IMR-90 (cell line): Measurements from ENCODE around the gene ZNF746. TPM values are rescaled to one million over a fixed set of nuclear protein-coding genes. Genes with fewer than 3 reads are reported as not detected.

Source experiments
- ATAC-seq: fragments of 200-7000 bp; cut with Tn5 transposase; 2 replicates; pipeline ENCODE4 v1.9.1; 2020; ENCODE audit warnings: low read depth, mild to moderate bottlenecking, moderate library complexity
- BruUV-seq: library from RNA; stranded (reverse); fragments of 400-500 nt; replicated peaks from 2 replicates; lab custom pipeline; 2021; lab: Mats Ljungman, UMichigan
- CTCF ChIA-PET: fragments of 300-600 bp; formaldehyde crosslinking; extraction: SDS; loops from one replicate; lab custom pipeline; 2021; ENCODE audit warnings: antibody characterized with exemption; lab: Yijun Ruan, JAX
- POLR2A ChIA-PET: fragments of 300-600 bp; sonication (Branson Sonifier 250); formaldehyde crosslinking; loops from one replicate; lab custom pipeline; 2022; ENCODE audit warnings: antibody characterized with exemption; ENCODE audit not compliant: unreplicated experiment; lab: Charles Lee
- DNase-seq: peaks from one replicate; pipeline ENCODE4 v3.0.0; 2013
- H2AFZ ChIP-seq: replicated peaks from 2 replicates; pipeline ENCODE3; 2013; ENCODE audit warnings: low read length, mild to moderate bottlenecking; ENCODE audit not compliant: poor library complexity
- H2AK5ac ChIP-seq: 2 replicates; pipeline ENCODE4 v1.6.1; 2013; ENCODE audit warnings: low read depth, low read length, inconsistent platforms
- H2AK9ac ChIP-seq: replicated peaks from 2 replicates; pipeline ENCODE3; 2013; ENCODE audit warnings: mild to moderate bottlenecking, low read depth, low read length, moderate library complexity; ENCODE audit not compliant: poor library complexity
- H2BK120ac ChIP-seq: 2 replicates; pipeline ENCODE4 v1.6.1; 2013; ENCODE audit warnings: low read depth, low read length, inconsistent platforms
- H2BK15ac ChIP-seq: 3 replicates; pipeline ENCODE4 v1.6.1; 2013; ENCODE audit warnings: low read depth, low read length, inconsistent platforms
- H2BK20ac ChIP-seq: 2 replicates; pipeline ENCODE4 v1.6.1; 2013; ENCODE audit warnings: low read depth, mild to moderate bottlenecking, inconsistent platforms, low read length, moderate library complexity
- H2BK5ac ChIP-seq: 2 replicates; pipeline ENCODE4 v1.6.1; 2013; ENCODE audit warnings: mild to moderate bottlenecking, low read depth, low read length, inconsistent platforms; ENCODE audit not compliant: poor library complexity, severe bottlenecking
- H3K14ac ChIP-seq: replicated peaks from 2 replicates; pipeline ENCODE4 v1.6.1; 2013; ENCODE audit warnings: low read depth, low read length, inconsistent platforms
- H3K18ac ChIP-seq: 2 replicates; pipeline ENCODE4 v1.6.1; 2013; ENCODE audit warnings: low read depth, low read length, control low read depth
- H3K23ac ChIP-seq: 2 replicates; pipeline ENCODE4 v1.6.1; 2013; ENCODE audit warnings: low read depth, low read length, inconsistent platforms
- H3K27ac ChIP-seq: 2 replicates; pipeline ENCODE4 v1.5.1; 2013; ENCODE audit warnings: mild to moderate bottlenecking, control low read depth, low read length; ENCODE audit not compliant: insufficient read depth
- H3K27me3 ChIP-seq: 2 replicates; pipeline ENCODE4 v1.6.1; 2013; ENCODE audit warnings: low read length; ENCODE audit not compliant: control insufficient read depth, insufficient read depth
- H3K36me3 ChIP-seq: 2 replicates; pipeline ENCODE4 v1.6.1; 2013; ENCODE audit warnings: low read length, mixed read lengths; ENCODE audit not compliant: control insufficient read depth, insufficient read depth
- H3K4ac ChIP-seq: 2 replicates; pipeline ENCODE4 v1.6.1; 2013; ENCODE audit warnings: low read depth, low read length, inconsistent platforms
- H3K4me1 ChIP-seq: 2 replicates; pipeline ENCODE4 v1.6.1; 2013; ENCODE audit warnings: low read length, mixed read lengths; ENCODE audit not compliant: control insufficient read depth, insufficient read depth
- H3K4me2 ChIP-seq: 2 replicates; pipeline ENCODE4 v1.6.1; 2013; ENCODE audit warnings: low read depth, mild to moderate bottlenecking, control low read depth, low read length, moderate library complexity
- H3K4me3 ChIP-seq: 2 replicates; pipeline ENCODE4 v1.5.1; 2013; ENCODE audit warnings: low read depth, mild to moderate bottlenecking, control low read depth, low read length, moderate library complexity; ENCODE audit not compliant: insufficient read depth
- H3K56ac ChIP-seq: 2 replicates; pipeline ENCODE4 v1.6.1; 2013; ENCODE audit warnings: low read length, inconsistent platforms; ENCODE audit not compliant: insufficient read depth; ENCODE audit errors: extremely low read depth
- H3K79me1 ChIP-seq, 2 experiments: 2 replicates each; pipeline ENCODE4 v1.6.1; 2013; ENCODE audit warnings: low read length in 2 of 2, inconsistent platforms in 1 of 2, low read depth in 1 of 2
- H3K9ac ChIP-seq: 2 replicates; pipeline ENCODE4 v1.6.1; 2013; ENCODE audit warnings: low read depth, low read length, control low read depth
- H3K9me1 ChIP-seq: 2 replicates; pipeline ENCODE4 v1.6.1; 2013; ENCODE audit warnings: low read length, inconsistent platforms; ENCODE audit not compliant: insufficient read depth
- H3K9me3 ChIP-seq: 2 replicates; pipeline ENCODE4 v1.6.1; 2013; ENCODE audit warnings: low read length; ENCODE audit not compliant: control insufficient read depth, insufficient read depth
- H4K20me1 ChIP-seq: 2 replicates; pipeline ENCODE4 v1.6.1; 2013; ENCODE audit warnings: low read length, inconsistent platforms; ENCODE audit not compliant: insufficient read depth
- H4K5ac ChIP-seq: 2 replicates; pipeline ENCODE4 v1.6.1; 2013; ENCODE audit warnings: mild to moderate bottlenecking, low read depth, low read length, control low read depth
- H4K8ac ChIP-seq, 2 experiments: 2 replicates each; pipeline ENCODE4 v1.6.1; 2013; ENCODE audit warnings: low read depth in 2 of 2, low read length in 2 of 2, control low read depth in 1 of 2, inconsistent platforms in 1 of 2
- H4K91ac ChIP-seq: 2 replicates; pipeline ENCODE4 v1.6.1; 2013; ENCODE audit warnings: low read depth, low read length, inconsistent platforms; ENCODE audit not compliant: insufficient read depth
- MAFK ChIP-seq: IDR thresholded peaks from 2 replicates; pipeline ENCODE4 v1.6.1; 2012; ENCODE audit warnings: low read depth, low read length, improper control_type of control experiment
- RCOR1 ChIP-seq: IDR thresholded peaks from 2 replicates; pipeline ENCODE4 v1.6.1; 2012; ENCODE audit warnings: mild to moderate bottlenecking, low read length, improper control_type of control experiment; ENCODE audit not compliant: insufficient replicate concordance
- WGBS, 2 experiments: methylation state at CpG; one replicate each; pipeline versions ENCODE4 v1.1.5 to v1.1.7; 2013; ENCODE audit warnings: missing lambda C conversion rate in 2 of 2; ENCODE audit not compliant: insufficient read length in 1 of 2; ENCODE audit errors: extremely low coverage in 2 of 2; 5-methylcytosine and 5-hydroxymethylcytosine counted together
- dilution Hi-C: fragments of 300-500 bp; cut with HindIII; formaldehyde crosslinking; loops from one replicate; pipeline ENCODE4 v1.14.3; 2018; ENCODE audit warnings: low sequenced_read_pairs; ENCODE audit not compliant: unreplicated experiment
- in situ Hi-C: fragments of 300-500 bp; cut with MboI; formaldehyde crosslinking; loops from 3 replicates; pipeline ENCODE4 v1.14.3; 2019; ENCODE audit warnings: low sequenced_read_pairs, inconsistent platforms, mixed read lengths
- intact Hi-C: fragments of 100-400 bp; cut with micrococcal nuclease; formaldehyde crosslinking; loops from 2 replicates; pipeline ENCODE4 v1.10.0; 2022
- polyA plus RNA-seq, 3 experiments: library from polyadenylated mRNA; depleted of rRNA; stranded (reverse); fragments of >200 nt; gene quantifications; 2 replicates each; pipeline ENCODE4 v1.2.3, GENCODE V29; 2012; ENCODE audit warnings: low replicate concordance in 1 of 3
- total RNA-seq: library from RNA; depleted of rRNA; stranded (reverse); fragments of >200 nt; gene quantifications from 2 replicates; pipeline ENCODE4 v1.2.3, GENCODE V29; 2012
- TF ChIP-seq, protein P1 (sequence below): fragments of 150-350 bp; IDR thresholded peaks from 2 replicates; pipeline ENCODE4 v1.6.1; 2017; ENCODE audit warnings: mild to moderate bottlenecking, antibody characterized with exemption, low read length, low read depth

Gene ZNF746
- total and polyA plus RNA-seq, 2 of the 4 experiments (the other 2 are of a cell fraction) = 6.6 to 8.4 TPM

DNA sequence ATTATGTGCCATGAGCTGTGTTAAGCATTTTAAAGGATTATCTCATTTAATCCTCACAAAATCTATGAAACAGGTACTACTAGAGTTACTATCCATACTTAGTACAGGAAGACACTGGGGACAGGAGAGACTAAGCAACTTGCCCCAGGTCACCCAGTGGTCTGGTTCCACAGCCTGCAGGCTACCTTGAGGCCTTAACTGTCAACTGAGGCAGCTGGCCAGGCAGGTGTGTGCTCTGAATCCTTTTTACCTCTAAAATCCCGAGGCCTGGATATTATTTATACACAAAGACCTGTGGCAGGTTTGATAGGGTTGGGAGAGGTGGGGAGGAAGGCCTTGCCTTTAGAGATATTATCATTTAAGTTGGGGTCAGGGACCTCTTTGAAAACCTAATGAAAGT lies 39.8 kb downstream of the ZNF746 start:
- intact Hi-C loops = no loop called here

More for the DNA sequence above, 39.8 kb downstream of the ZNF746 start:
- no peak overlapping the region for H3K56ac ChIP-seq
- ChIA-PET CTCF (no interaction called here), POLR2A (no interaction called here)
- H2BK20ac ChIP-seq = no peak overlapping the region
- H4K20me1 ChIP-seq = peaks cover 16% of the 10 kb centered on the region
- TF ChIP-seq RCOR1 (no peak), MAFK (no peak)
- TF ChIP-seq, protein P1, sequence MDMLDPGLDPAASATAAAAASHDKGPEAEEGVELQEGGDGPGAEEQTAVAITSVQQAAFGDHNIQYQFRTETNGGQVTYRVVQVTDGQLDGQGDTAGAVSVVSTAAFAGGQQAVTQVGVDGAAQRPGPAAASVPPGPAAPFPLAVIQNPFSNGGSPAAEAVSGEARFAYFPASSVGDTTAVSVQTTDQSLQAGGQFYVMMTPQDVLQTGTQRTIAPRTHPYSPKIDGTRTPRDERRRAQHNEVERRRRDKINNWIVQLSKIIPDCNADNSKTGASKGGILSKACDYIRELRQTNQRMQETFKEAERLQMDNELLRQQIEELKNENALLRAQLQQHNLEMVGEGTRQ = no peak
- H3K79me1 ChIP-seq = peaks cover 33 to 50% of the 10 kb centered on the region in 2 experiments
- no peaks in the 10 kb centered on the region for H3K9me3 ChIP-seq
- H3K14ac ChIP-seq = no peak overlapping the region
- H4K5ac ChIP-seq = no peak overlapping the region
- in situ Hi-C loops (no loop called here), dilution Hi-C loops (no loop called here)
- no peak overlapping the region for H2BK120ac ChIP-seq
- H2AFZ ChIP-seq = no peak overlapping the region
- DNase-seq (no peak), ATAC-seq (no peak)
- H3K9ac ChIP-seq = no peak overlapping the region
- no peak overlapping the region for H3K4ac ChIP-seq
- BruUV-seq = no TSS peak
- H2BK5ac ChIP-seq = no peak overlapping the region
- H3K23ac ChIP-seq = no peak overlapping the region
- H3K27me3 ChIP-seq = no peaks in the 10 kb centered on the region
- no peak overlapping the region for H4K91ac ChIP-seq
- H3K4me2 ChIP-seq = no peak overlapping the region
- no peak overlapping the region for H2AK9ac ChIP-seq
- H2BK15ac ChIP-seq = no peak overlapping the region
- H3K4me1 ChIP-seq = peaks cover 5% of the 10 kb centered on the region; the same call in 1 of the 2 replicates
- peaks cover 29% of the 10 kb centered on the region for H3K36me3 ChIP-seq
- H3K27ac ChIP-seq = no peak overlapping the region
- H3K18ac ChIP-seq = no peak overlapping the region
- WGBS, 2 experiments = no CpG with 5 or more reads among the region's 1 CpG
- H3K9me1 ChIP-seq = no peaks in the 10 kb centered on the region; the same call in 1 of the 2 replicates
- H3K4me3 ChIP-seq = no peak overlapping the region
- H2AK5ac ChIP-seq = no peak overlapping the region
- H4K8ac ChIP-seq = no peak overlapping the region
